Heart right ventricle (tissue), 16 donors: Measurements from ENCODE around the gene C3AR1. TPM values are rescaled to one million over a fixed set of nuclear protein-coding genes. Genes with fewer than 3 reads are reported as not detected.
"Not testable (repeated sequence)": the region's sequence is repeated elsewhere in the genome, so short reads cannot be mapped to it uniquely, and the experiment has no call there.

Experiments used
- ATAC-seq, 8 donors: fragments of 200-7000 bp; cut with Tn5 transposase; one replicate each; pipeline ENCODE4 v1.9.1; 2020; ENCODE audit warnings: mild to moderate bottlenecking in 8 of 8, moderate library complexity in 8 of 8, moderate number of reproducible peaks in 1 of 8
- DNase-seq, 2 donors: peaks; one replicate each; pipeline ENCODE4 v3.0.0-alpha.2; 2020
- H3K27ac ChIP-seq, 10 donors: fragments of 200-600 bp; sonication (generic) in 2 of 10; one replicate each; pipeline versions ENCODE4 v1.5.0 to v1.8.0; 2020 to 2022; ENCODE audit warnings: mild to moderate bottlenecking in 3 of 10
- H3K27me3 ChIP-seq, 7 donors: fragments of 200-600 bp; one replicate each; pipeline ENCODE4 v1.8.0; 2021 to 2022; ENCODE audit warnings: mild to moderate bottlenecking in 2 of 7
- H3K36me3 ChIP-seq, 9 donors: fragments of 200-600 bp; sonication (generic) in 1 of 9; one replicate each; pipeline versions ENCODE4 v1.5.0 to v1.8.0; 2020 to 2022; ENCODE audit warnings: mild to moderate bottlenecking in 2 of 9
- H3K4me1 ChIP-seq, 9 donors: fragments of 200-600 bp; sonication (generic) in 1 of 9; one replicate each; pipeline versions ENCODE4 v1.5.0 to v1.8.0; 2020 to 2022; ENCODE audit warnings: mild to moderate bottlenecking in 4 of 9
- H3K4me3 ChIP-seq, 10 donors: fragments of 200-600 bp; sonication (generic) in 2 of 10; one replicate each; pipeline versions ENCODE4 v1.5.0 to v1.8.0; 2020 to 2022; ENCODE audit warnings: mild to moderate bottlenecking in 7 of 10, moderate library complexity in 2 of 10
- H3K9me3 ChIP-seq, 11 donors: fragments of 200-600 bp in 10 of 11; sonication (generic) in 2 of 11; one replicate each; pipeline versions ENCODE4 v1.5.0 to v1.8.0; 2013 to 2022; ENCODE audit warnings: mild to moderate bottlenecking in 2 of 11, control low read depth in 1 of 11, moderate library complexity in 1 of 11
- WGBS, 2 donors: extraction: QIAGEN DNeasy Blood & Tissue Kit; methylation state at CpG; one replicate each; pipeline ENCODE4 v1.1.7; 2013; ENCODE audit warnings: inconsistent platforms in 1 of 2; 5-methylcytosine and 5-hydroxymethylcytosine counted together
- intact Hi-C, 10 donors: fragments of 100-400 bp; cut with DNase I; formaldehyde crosslinking; loops; one replicate each; pipeline versions ENCODE4 v1.11.1 to v1.14.2; 2022
- polyA plus RNA-seq, 2 donors: library from polyadenylated mRNA; stranded (reverse); fragments of 200-250 nt; gene quantifications; one replicate each; pipeline ENCODE4 v1.2.3, GENCODE V29; 2013
- total RNA-seq, 10 donors: library from RNA; stranded (reverse); fragmentation: NEBNext Ultra II Directional in 3 of 10; extraction: Animal tissue kit (Norgen Biotek cat#: 25700) in 3 of 10; gene quantifications; one replicate each; pipeline versions ENCODE4 v1.2.1 to v1.2.4, GENCODE V29; 2021 to 2023
- TF ChIP-seq, protein P1 (sequence below), 9 donors: fragments of 200-600 bp; sonication (generic) in 2 of 9; IDR thresholded peaks; one replicate each; pipeline versions ENCODE4 v1.5.0 to v1.8.0; 2021 to 2022; ENCODE audit warnings: antibody characterized with exemption in 9 of 9, mild to moderate bottlenecking in 5 of 9, moderate library complexity in 1 of 9
- donor health status: Arrhythmogenic right ventricular cardiomyopathy.
- donor health status: ischemic (EF 13 %, LVEDD 7.1; RV severe dilation, severe dysfunction).
- donor health status: healthy with polysubstance abuse.
- donor health status: DM: no; HTN: yes; CAD: no.
- donor health status: DM: no; HTN: no; CAD: no.
- donor health status: ischemic (EF 25% LVEDD 6.9; RV normal size, moderate dysfunction).
- donor health status: ischemic (EF 25% LVEDD 5.7; RV mildly dilated, moderate dysfunction).
- donor health status: healthy.
- donor health status: DM: yes; HTN: yes; CAD: no.
- donor health status: Ischemic cardiomyopathy.
- donor health status: ischemic (EF 35%, LVEDD 5.7; RV mildly dilated, moderate dysfunction).
- donor health status: nonischemic (EF 11% LVEDD 7.7; RV severe dilation, severe dysfunction).
- donor health status: DM: yes; HTN: yes; CAD: no.
- donor health status: PGD.
- donor health status: ischemic (EF 29% LVEDD 5.4; RV normal size, mild dysfunction).
- donor health status: nonischemic (EF 23%, LVEDD 6.1; RV moderate dilation, normal function).

C3AR1 gene
- total and polyA plus RNA-seq, 12 donors, result 1.1 to 26.5 (median 3.8) TPM

DNA sequence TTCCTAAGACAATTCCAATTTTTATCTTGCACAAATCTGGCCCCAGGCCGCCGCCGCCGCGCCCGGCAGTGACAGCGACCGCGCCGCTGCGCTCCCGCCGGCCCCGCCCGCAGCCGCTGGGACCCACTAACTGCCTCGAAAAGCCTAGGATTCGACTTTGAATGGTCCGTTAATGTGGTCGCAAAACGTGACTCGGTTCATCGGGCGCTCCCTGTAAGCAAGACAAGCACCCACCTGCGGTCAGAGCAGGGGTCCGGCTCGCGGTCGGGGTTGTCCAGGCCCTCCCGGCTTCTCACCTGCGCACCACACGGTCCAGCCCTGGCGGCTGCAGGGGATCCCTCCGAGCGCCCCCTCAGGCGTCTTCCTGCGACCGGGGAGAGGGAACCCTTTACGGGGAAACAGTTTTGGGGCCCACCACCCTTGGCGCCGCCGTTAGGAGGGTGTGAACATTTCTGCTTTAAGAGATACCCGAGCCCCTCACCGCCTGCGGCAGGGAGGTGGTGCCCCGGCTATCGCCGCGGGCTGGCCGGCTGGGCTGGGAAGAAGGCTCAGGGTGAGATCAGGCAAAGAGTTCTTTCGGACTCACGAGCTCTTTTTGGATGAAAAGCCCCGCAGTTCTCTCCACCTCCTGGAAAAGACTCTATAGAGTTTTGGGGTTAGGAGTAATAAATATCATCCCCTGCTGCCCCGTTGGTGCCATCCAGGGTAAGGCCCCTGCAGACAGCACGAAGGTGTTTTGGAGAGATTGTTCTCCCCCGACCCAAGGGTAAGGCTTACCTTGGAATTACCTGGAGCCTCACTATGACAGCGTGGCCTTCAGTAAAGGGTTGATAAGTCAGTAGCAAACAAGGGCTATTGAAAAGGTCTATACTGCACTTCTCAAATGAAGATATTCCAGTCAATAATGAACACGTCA lies 47.2 kb downstream of the C3AR1 start:
- DNase-seq (peak in 1 of 2 donors; percentile 17), ATAC-seq (peak in 7 of 8 donors; percentile 37 to 72 (median 47))

DNA sequence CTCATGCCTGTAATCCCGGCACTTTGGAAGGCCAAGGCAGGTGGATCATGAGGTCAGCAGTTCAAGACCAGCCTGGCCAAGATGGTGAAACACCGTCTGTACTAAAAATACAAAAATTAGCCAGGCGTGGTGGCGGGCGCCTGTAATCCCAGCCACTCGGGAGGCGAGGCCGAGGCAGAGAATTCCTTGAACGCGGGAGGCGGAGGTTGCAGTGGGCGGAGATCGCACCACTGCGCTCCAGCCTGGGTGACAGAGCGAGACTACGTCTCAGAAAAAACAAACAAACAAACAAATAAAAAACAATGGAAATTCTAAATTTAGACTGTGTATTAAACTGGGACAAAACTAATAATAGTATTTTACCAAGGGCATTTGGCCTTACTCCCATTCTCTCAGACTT lies 47.9 kb downstream of the C3AR1 start:
- 50 to 60% methylated on average over 16 of the region's 16 CpGs for WGBS, 2 donors
- H3K27ac ChIP-seq, H3K9me3 ChIP-seq, ATAC-seq, intact Hi-C loops, H3K36me3 ChIP-seq, DNase-seq: not testable (repeated sequence)
- Histone ChIP-seq H3K4me3 (peak overlapping the region; percentile 21 to 52 (median 44)), H3K4me1 (peaks cover 0 to 12% (median 9%) of the 10 kb centered on the region in 9 donors), H3K27me3 (peaks cover 0 to 74% (median 49%) of the 10 kb centered on the region in 7 donors)

More for the DNA sequence above, 47.2 kb downstream of the C3AR1 start:
- Histone ChIP-seq H3K27me3 (peaks cover 0 to 67% (median 45%) of the 10 kb centered on the region in 7 donors), H3K4me3 (peak overlapping the region; percentile 21 to 52 (median 44)), H3K4me1 (peaks cover 0 to 12% (median 9%) of the 10 kb centered on the region in 9 donors), H3K27ac (peak overlapping the region in 1 of 10 donors; percentile 29), H3K36me3 (no peaks in the 10 kb centered on the region), H3K9me3 (no peaks in the 10 kb centered on the region)
- intact Hi-C loops, result no loop called here
- 2 to 4% methylated on average over 58 of the region's 58 CpGs for WGBS, 2 donors
- TF ChIP-seq, protein P1, sequence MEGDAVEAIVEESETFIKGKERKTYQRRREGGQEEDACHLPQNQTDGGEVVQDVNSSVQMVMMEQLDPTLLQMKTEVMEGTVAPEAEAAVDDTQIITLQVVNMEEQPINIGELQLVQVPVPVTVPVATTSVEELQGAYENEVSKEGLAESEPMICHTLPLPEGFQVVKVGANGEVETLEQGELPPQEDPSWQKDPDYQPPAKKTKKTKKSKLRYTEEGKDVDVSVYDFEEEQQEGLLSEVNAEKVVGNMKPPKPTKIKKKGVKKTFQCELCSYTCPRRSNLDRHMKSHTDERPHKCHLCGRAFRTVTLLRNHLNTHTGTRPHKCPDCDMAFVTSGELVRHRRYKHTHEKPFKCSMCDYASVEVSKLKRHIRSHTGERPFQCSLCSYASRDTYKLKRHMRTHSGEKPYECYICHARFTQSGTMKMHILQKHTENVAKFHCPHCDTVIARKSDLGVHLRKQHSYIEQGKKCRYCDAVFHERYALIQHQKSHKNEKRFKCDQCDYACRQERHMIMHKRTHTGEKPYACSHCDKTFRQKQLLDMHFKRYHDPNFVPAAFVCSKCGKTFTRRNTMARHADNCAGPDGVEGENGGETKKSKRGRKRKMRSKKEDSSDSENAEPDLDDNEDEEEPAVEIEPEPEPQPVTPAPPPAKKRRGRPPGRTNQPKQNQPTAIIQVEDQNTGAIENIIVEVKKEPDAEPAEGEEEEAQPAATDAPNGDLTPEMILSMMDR (IDR thresholded peaks at IDR 0.05), result no peak

DNA sequence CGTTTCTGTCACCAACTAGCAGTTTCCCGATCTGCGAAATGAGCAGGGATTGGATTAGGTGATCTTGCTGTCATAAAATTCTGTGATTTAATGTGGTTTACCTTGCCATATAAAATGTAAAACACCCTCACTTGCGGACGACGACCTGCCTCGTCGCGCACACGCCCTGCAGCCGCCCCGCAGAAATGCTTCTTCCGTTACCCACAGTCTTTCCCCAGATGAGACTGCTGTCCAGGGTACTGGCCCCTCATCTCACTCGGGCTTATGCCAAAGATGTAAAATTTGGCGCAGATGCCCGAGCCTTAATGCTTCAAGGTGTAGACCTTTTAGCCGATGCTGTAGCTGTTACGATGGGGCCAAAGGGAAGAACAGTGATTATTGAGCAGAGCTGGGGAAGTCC lies 51.3 kb downstream of the C3AR1 start:
- Histone ChIP-seq H3K9me3 (no peaks in the 10 kb centered on the region), H3K36me3 (no peaks in the 10 kb centered on the region), H3K4me3 (no peak overlapping the region), H3K27me3 (peaks cover 0 to 98% (median 71%) of the 10 kb centered on the region in 7 donors), H3K27ac (no peak overlapping the region), H3K4me1 (peaks cover 0 to 12% (median 9%) of the 10 kb centered on the region in 9 donors)
- TF ChIP-seq, protein P1 (IDR thresholded peaks at IDR 0.05), result no peak
- intact Hi-C loops, result no loop called here
- DNase-seq (no peak), ATAC-seq (no peak)
- 45 to 48% methylated on average over 18 of the region's 18 CpGs for WGBS, 2 donors

DNA sequence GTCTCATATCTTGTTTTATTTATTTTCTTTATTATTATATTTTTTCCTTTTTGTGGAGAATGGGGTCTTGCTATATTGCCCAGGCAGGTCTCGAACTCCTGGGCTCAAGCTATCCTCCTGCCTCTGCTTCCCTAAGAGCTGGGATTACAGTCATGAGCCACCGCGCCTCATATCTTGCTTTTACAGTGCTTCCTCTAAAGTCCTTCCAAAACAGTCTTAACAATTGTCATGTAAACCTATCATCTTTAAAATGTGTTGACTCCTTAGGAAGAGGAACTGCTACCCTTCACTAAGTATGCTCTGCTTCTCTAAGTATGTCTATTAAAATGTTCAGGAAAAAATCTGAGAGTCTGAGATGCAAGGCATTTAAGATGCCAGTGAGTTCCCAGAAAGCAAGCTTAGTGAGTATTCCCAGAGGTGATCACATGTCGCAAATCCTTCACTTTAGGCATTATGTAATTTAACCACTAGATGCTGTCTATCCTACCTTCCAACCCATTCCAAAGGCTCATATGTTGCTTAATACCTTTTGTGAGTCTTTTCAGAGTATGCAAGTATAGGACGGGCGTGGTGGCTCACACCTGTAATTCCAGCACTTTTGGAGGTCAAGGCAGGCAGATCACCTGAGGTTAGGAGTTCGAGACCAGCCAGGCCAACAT lies 53.4 kb downstream of the C3AR1 start:
- H3K4me1 ChIP-seq, result no peaks in the 10 kb centered on the region
- peaks cover 0 to 79% (median 56%) of the 10 kb centered on the region in 7 donors for H3K27me3 ChIP-seq
- H3K9me3 ChIP-seq, result no peaks in the 10 kb centered on the region
- TF ChIP-seq, protein P1 (IDR thresholded peaks at IDR 0.05), result no peak
- intact Hi-C loops, result no loop called here
- WGBS, 2 donors, result 81% methylated on average over 7 of the region's 7 CpGs
- H3K36me3 ChIP-seq, result no peaks in the 10 kb centered on the region
- DNase-seq, result no peak
- no peak overlapping the region for H3K27ac ChIP-seq
- no peak overlapping the region for H3K4me3 ChIP-seq
- no peak for ATAC-seq
